Measurements from ENCODE around the gene SYNM. TPM values are rescaled to one million over a fixed set of nuclear protein-coding genes. Genes with fewer than 3 reads are reported as not detected.

Gene SYNM
- total RNA-seq, 1 donor from 2014 or later: 37.7 TPM

DNA sequence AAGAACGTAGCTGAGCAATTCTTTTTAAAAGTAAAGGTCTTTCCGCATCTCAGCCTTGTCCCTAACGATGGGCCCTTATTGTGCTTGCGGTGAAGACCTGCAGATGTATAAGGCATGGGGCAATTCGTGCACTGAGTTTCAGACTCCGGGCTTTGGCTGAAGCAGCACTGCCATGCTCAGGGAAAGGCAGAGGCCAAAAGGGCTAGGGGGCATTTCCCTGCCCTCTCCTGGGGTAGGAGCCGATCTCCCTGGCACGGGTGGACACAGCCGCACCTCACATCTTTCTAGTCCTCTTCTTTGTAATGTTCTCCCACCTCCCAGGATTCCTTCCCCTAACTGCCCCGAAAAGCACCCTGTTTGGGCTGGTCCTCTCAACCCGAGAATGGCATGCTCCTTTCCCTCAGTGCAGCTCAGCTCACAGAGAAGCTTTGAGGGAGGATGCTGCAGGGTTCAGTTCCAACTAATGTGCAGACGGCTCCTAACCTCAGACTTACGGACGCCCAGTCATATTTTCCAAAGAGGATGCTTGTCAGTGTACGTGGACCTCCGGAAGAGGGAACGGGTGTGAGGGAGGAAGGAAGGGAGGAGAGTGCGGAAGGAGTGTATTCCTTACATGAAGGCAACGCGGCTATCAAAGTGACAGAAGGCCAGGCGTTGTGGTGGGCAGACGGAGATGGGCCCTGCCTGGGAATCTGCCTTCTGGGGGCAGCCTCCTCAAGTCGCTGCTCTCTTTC, 61.2 kb downstream of the SYNM start:
- TF ChIP-seq, protein P1, sequence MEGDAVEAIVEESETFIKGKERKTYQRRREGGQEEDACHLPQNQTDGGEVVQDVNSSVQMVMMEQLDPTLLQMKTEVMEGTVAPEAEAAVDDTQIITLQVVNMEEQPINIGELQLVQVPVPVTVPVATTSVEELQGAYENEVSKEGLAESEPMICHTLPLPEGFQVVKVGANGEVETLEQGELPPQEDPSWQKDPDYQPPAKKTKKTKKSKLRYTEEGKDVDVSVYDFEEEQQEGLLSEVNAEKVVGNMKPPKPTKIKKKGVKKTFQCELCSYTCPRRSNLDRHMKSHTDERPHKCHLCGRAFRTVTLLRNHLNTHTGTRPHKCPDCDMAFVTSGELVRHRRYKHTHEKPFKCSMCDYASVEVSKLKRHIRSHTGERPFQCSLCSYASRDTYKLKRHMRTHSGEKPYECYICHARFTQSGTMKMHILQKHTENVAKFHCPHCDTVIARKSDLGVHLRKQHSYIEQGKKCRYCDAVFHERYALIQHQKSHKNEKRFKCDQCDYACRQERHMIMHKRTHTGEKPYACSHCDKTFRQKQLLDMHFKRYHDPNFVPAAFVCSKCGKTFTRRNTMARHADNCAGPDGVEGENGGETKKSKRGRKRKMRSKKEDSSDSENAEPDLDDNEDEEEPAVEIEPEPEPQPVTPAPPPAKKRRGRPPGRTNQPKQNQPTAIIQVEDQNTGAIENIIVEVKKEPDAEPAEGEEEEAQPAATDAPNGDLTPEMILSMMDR (IDR thresholded peaks at IDR 0.05): no peak
- peak in 1 of 2 donors; percentile 38 for DNase-seq (ENCODE audit: low spot score in 2 of 2)
- intact Hi-C loops (cut with DNase I): no loop called here
- H3K4me3 ChIP-seq: no peak overlapping the region
- no peaks in the 10 kb centered on the region for H3K9me3 ChIP-seq
- H3K27ac ChIP-seq: no peak overlapping the region
- peaks cover 0 to 6% of the 10 kb centered on the region in 2 donors for H3K36me3 ChIP-seq
- H3K4me1 ChIP-seq: peaks cover 8 to 22% of the 10 kb centered on the region in 2 donors
- H3K27me3 ChIP-seq: no peaks in the 10 kb centered on the region

DNA sequence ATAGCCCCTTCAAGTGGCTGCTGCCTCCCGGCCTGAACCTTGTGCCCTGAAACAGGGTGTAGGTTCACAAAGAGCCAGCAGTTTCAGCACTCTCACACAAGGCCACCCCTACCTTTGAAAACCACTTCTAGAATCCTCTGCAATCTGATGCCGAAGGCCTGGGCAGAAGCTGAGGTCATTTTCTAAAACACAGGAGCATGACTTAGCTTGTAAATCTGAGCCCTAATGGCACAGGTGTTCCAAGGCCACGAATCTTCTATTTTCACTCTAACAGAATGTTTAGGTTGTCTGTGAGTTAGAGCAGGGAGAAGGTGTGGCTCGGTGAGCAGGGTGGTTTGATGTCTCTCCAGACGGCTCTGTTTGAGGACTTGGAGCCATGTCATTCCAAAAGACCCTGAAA, 62.3 kb downstream of the SYNM start:
- peak overlapping the region; percentile 90 to 94 for H3K27ac ChIP-seq
- no peaks in the 10 kb centered on the region for H3K27me3 ChIP-seq
- peak in 1 of 2 donors; percentile 38 for DNase-seq (ENCODE audit: low spot score in 2 of 2)
- TF ChIP-seq, protein P1 (IDR thresholded peaks at IDR 0.05): no peak
- intact Hi-C loops (cut with DNase I): no loop called here
- peaks cover 8 to 22% of the 10 kb centered on the region in 2 donors for H3K4me1 ChIP-seq
- H3K9me3 ChIP-seq: no peaks in the 10 kb centered on the region
- H3K4me3 ChIP-seq: no peak overlapping the region
- H3K36me3 ChIP-seq: peaks cover 2 to 6% of the 10 kb centered on the region in 2 donors

DNA sequence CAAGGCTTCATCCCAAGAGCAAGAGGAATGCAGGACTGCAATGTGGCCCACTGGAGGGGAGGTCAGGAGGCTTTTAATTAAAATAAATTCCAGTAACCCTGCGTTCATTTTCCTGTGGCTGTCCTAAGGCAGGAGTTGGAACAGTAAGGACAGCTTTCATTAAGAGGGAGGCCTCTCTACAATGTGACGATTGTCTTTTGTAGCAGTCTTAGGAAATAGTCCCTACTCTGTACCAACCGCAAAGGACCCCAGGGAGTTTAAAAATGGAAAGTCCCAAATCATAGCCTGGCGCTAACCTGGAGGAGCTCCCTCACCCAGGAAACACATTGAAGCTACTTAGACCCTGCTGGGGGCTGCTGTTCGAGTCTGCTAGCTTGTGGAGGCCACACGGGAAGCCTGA, 62.8 kb downstream of the SYNM start:
- Histone ChIP-seq H3K9me3 (no peaks in the 10 kb centered on the region), H3K4me1 (peaks cover 8 to 22% of the 10 kb centered on the region in 2 donors), H3K36me3 (peaks cover 3 to 6% of the 10 kb centered on the region in 2 donors), H3K27me3 (no peaks in the 10 kb centered on the region), H3K27ac (peak overlapping the region; percentile 90 to 94), H3K4me3 (no peak overlapping the region)
- peak in 1 of 2 donors; percentile 4 for DNase-seq (ENCODE audit: low spot score in 2 of 2)
- intact Hi-C loops (cut with DNase I): no loop called here
- TF ChIP-seq, protein P1 (IDR thresholded peaks at IDR 0.05): no peak

DNA sequence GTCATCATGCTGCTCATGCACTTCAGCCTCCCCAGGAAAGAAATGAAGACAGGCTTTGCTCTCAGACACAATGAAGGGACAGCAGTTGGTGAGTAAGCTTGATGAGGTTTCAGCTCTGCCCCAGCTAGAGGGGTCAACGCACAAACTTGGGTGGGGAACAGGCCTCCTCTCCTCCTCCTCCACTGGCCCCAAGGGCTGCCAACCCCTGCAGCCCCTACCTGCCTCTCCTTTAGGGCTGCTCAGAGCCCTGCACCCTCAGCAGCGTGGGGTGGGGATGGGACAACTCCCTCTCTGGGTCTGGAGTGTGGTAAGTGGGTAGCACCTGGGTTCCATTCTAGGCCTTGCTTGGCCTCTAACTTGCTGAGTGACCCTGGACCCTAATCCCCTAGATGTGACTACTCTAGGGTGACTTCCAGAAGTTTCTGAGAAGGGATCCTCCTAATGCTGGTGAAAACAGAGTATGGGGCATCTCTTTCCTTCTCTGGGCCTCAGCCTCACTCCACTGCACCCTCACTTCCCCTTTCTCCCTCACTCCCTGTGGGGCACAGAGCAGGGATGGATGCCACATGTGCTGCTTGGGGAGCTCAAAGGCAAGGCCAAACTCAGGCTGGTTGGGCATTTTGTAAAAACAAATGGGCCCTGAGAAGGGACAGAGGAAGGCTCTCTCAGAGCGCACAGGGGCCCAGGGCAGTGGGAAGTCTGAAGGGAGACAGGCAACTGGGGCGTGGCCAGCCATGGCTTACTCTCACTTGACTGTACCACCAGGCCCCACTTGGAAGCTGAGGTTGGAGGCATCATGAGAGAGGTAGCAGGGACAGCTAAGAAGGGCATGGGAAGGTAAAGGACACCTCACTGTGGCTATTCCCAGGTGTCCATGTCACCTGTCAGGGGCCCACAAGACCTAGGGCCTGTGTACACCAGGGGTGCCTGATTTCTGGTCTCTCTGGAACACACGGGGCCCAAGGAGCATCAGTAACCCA, 64.0 kb downstream of the SYNM start:
- no peak overlapping the region for H3K4me3 ChIP-seq
- H3K9me3 ChIP-seq: no peaks in the 10 kb centered on the region
- peaks cover 3 to 13% of the 10 kb centered on the region in 2 donors for H3K36me3 ChIP-seq
- no peaks in the 10 kb centered on the region for H3K27me3 ChIP-seq
- intact Hi-C loops (cut with DNase I): no loop called here
- TF ChIP-seq, protein P1 (IDR thresholded peaks at IDR 0.05): no peak
- H3K27ac ChIP-seq: peak overlapping the region; percentile 90 to 94
- peak in 1 of 2 donors; percentile 52 for DNase-seq (ENCODE audit: low spot score in 2 of 2)
- peaks cover 8 to 22% of the 10 kb centered on the region in 2 donors for H3K4me1 ChIP-seq

DNA sequence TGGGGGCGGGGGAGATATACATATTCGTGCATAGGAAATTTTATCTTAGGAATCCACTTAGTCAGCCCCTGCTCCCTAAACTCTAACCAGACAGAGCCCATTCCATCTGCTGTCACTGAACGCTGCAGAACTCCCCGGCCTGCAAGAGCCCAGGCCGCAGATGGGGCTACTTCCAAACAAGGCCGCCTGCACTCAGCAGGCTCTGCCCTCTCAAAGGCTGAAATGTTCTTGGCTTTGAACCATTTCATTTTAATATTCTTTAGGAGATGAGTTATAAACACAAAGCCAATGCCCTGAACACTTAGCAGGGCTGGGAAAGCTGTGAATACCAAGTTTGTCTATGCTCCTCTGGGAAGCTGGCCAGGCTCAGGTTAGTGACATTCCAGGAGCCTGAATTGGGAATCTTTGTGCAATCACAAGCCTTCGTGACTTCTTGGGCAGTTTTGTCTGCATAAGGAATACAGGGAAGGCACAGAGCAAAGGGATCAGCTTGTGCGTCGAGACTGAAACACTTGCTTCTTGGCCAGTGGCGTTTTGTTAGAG, 65.0 kb downstream of the SYNM start:
- H3K4me1 ChIP-seq: peaks cover 8 to 26% of the 10 kb centered on the region in 2 donors
- intact Hi-C loops (cut with DNase I): loop anchor here (1.0 to 5.0 kb wide), 3 partner anchors 43 to 63 kb away; partner anchors contain the start of gene SYNM

More for the DNA sequence above, 65.0 kb downstream of the SYNM start:
- H3K9me3 ChIP-seq: no peaks in the 10 kb centered on the region
- H3K27me3 ChIP-seq: no peaks in the 10 kb centered on the region
- TF ChIP-seq, protein P1 (IDR thresholded peaks at IDR 0.05): no peak
- no peak overlapping the region for H3K4me3 ChIP-seq
- peak in 1 of 2 donors; percentile 77 for DNase-seq (ENCODE audit: low spot score in 2 of 2)
- peak overlapping the region; percentile 90 to 94 for H3K27ac ChIP-seq
- peaks cover 3 to 15% of the 10 kb centered on the region in 2 donors for H3K36me3 ChIP-seq
